ENCODE measurements around the gene TUBA1A.
"Not testable (repeated sequence)": the region's sequence is repeated elsewhere in the genome, so short reads cannot be mapped to it uniquely, and the experiment has no call there.

The TUBA1A gene

DNA sequence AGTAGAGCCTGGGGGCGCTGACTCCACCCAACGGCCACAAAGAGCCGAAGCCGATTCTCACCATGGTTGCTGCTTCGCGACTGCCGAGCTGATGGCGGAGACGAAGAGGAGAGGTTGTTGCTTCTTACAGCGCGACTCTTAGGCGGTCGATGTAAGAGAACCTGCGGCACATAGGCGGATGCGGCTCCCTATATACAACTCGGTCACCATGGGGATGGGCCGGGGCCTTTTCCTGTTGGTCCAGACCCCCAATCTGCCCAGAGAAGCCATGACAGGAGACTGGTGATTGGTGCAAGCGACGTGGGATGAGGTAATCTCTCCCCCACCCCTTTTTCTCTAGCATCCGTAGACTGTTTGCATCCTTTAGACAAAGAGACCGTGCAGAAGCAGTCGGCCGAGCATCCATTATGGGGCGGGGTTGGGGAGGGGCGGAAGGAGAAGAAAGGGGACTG is at the start of gene TUBA1A:
TSS of gene TUBA1A (minus strand) at position 165 of the 452 bp plus-strand sequence. CDS start at position 64, 101 bp downstream.
- DNase-seq = peak; percentile 94

DNA sequence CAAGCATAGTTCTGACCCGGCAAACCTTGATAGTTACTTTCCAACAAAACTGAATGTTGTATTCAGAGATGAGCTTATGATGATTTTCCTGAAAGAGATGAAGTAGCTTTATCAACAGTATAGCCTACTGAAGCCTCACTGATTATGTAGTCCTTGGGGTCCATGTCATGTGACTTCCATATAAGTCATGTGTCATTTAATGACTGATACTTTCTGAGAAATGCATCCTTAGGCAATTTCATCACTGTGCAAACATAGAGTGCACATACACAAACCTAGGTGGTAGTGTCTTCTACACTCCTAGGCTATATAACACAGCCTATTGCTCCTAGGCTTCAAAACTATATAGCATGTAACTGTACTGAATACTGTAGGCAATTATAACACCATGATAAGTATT is 47.5 kb upstream of the TUBA1A start:
- no peak for DNase-seq

DNA sequence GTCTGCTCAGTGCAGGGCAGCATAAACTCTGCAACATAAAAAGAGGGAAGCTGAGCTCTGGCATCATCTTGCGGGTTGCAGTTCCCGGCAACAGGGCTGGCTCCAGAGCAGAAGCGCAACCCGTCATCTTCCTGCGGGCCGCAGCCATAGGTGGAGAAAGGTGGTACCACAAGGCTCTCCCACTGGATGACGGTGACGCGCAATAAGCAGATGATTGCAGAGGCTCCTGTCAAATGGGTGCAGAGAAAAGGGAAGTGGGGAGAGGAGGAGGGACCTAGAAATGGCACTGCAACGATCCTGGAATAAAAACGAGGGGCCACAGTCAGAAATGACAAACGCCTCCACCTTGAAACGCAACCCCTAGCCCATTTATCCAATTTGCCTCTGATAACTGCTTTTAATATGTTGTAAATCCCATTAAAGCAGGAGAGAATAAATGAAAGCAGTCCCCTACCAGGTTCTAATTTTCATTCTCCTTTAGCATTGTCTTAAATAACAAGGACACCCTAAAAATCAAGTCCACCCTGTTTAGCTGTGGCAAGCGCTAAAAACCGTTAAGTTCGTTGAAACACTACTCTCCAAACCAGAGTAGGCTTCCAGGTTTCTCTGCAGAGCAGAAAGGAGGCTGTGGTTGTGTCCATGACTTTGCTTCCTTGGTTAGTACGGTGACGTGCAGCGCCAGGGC is 45.1 kb upstream of the TUBA1A start:
- peak; percentile 33 for DNase-seq

DNA sequence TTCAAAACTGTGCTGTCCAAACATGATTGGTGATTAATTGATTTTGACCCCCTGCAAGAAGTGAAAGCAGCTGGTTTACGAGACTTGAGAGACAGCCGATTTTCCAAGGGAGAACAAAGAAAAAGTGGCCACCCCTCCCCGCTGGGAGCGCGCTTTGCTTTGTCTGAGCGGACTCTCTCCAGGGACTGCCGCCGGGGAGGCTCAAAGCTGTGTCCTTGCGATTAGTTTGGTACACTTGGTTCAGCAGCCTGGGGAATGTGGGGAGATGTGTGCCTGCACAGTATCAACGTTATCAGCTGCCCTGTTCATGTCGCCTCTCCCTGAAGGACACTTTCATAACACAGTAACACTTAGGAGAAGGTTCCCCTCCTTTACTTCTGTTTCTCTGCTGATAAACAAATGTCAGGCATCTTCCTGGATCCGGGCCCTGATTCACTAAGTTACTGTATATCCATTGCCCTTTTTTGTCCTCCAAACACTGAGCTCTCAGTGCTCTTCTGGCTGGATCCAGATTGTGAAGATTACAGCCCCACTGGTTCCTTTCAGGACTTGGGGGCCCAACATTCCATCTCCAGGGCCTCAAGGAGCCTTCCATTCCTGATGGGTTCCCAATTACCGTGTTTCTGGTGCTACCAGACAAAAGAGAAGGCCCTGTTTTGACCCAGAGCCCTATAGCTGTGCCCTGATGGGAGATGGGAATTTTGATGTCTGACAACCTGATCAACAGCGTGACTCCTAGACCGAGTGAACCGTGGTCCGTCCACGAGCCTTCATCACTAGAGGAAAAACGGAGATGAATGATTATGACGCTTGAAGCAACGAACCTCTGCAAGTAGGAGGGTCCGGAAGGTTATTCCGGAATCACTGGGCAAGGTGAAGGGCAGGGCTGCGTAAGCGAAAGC is 44.3 kb upstream of the TUBA1A start:
- no peak for DNase-seq

GRCh38 chr12:49231878-49232655 is 43.2 kb upstream of the TUBA1A start:
- no peak for DNase-seq

DNA sequence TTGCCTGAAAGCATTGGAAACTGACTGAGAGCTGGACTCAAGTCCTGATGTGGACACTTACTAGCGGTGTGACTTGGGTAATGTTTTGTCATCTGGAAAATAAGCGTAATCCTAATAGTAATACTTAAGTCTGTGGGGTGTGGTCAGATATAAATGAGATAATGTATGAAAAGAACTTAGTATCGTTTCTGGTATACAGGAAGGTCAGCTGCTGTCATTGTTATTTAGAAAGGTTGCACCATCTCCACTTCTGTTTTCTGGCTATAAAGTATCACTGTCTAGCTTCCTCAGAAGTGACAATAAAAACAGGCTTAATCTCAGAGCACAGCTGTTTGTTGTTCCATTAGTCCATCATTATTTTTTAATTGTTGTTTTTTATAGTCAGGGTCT is 41.9 kb upstream of the TUBA1A start:
- DNase-seq = no peak

- DNase-seq = no peak
These were observed 41.4 kb upstream of the TUBA1A start for GRCh38 chr12:49230176-49230804.

- DNase-seq = no peak
These were observed 39.8 kb upstream of the TUBA1A start for GRCh38 chr12:49228653-49229052.

- DNase-seq = no peak
These were observed 38.8 kb upstream of the TUBA1A start for GRCh38 chr12:49227713-49228112.

GRCh38 chr12:49225576-49226166 is 36.8 kb upstream of the TUBA1A start:
- DNase-seq = no peak

- no peak for DNase-seq
These were observed 34.9 kb upstream of the TUBA1A start for GRCh38 chr12:49223590-49224369.

DNA sequence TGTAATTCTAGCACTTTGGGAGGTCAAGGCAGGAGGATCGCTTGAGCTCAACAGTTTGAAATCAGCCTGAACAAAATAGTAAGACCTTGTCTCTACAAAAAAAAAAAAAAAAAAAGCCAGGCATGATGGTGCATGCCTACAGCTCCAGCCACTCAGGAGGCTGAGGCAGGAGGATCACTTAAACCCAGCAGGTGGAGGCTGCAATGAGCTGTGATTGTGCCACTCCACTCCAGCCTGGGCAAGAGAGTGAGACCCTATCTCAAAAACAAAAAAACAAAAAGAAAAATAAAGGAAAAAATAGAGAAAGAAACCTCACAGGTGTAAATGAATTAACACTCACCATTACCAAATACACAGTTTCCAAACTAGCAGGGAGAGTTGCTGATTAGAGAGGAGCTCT is 34.2 kb upstream of the TUBA1A start:
- no peak for DNase-seq

DNA sequence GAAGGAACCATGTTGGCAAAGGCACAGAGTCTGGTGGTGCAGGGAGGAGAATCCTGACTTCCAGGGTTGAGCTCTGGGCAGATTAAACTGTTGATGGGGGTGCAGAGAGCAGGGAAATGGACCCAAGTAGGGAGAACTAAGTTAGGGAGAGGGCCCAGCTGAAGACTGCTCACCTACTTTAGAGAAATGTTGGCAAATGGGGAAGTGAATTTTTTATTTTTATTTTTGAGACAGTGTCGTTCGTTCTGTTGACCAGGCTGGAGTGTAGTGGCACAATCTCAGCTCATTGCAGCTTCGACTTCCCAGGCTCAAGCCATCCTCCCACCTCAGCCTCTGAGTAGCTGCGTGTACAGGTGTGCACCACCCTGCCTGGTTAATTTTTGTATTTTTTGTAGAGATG is 32.1 kb upstream of the TUBA1A start:
- DNase-seq = no peak

DNA sequence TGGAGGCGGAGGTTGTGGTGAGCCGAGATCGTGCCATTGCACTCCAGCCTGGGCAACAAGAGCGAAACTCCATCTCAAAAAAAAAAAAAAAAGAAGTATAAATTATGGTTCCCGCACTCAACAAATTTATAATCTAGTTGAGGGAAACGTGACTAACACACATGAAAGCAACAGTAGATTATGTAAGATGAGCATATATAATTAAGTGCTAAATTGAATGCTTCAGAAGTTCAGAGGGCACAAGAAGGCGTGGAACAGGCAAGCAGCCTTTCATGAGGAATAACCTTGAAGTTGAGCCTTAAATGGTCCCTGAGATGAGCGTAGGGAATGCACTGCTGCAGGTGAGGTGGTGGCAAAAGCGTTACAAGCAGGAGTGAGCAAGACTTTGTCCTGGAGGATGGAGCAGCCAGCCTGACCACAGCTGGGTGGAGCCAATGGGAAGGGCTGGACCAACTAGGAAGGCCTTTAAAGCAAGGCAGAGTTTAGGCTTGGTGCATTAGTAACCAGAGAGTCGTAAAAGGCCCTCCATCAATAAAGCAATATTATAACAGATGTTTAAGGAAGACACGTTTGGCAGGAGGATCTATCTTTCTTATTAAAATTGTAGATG is 30.6 kb upstream of the TUBA1A start:
- no peak for DNase-seq

- no peak for DNase-seq
These were observed 23.7 kb upstream of the TUBA1A start for GRCh38 chr12:49212572-49212971.

GRCh38 chr12:49210703-49211102 is 21.8 kb upstream of the TUBA1A start:
- DNase-seq = not testable (repeated sequence)

GRCh38 chr12:49208676-49209075 is 19.8 kb upstream of the TUBA1A start:
- no peak for DNase-seq

- DNase-seq = no peak
These were observed 19.3 kb upstream of the TUBA1A start for GRCh38 chr12:49208146-49208545.

DNA sequence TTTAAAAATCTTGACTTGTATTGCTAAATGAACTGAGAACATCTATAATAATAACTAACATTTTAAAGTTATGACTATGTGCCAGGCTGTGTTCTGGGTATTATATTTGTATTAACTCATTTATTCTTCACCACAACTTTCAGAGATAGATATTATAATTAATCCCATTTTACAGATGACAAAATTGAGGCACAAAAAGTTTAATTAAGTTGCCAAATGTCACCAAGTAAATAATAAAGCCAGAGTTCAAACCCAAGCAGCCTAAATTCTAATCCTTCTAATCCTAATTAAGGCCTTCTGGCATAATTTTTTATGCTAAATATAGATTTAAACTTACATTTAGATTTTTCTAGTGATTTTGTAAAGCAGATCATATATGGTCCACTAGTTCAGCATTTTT is 17.5 kb upstream of the TUBA1A start:
- no peak for DNase-seq

DNA sequence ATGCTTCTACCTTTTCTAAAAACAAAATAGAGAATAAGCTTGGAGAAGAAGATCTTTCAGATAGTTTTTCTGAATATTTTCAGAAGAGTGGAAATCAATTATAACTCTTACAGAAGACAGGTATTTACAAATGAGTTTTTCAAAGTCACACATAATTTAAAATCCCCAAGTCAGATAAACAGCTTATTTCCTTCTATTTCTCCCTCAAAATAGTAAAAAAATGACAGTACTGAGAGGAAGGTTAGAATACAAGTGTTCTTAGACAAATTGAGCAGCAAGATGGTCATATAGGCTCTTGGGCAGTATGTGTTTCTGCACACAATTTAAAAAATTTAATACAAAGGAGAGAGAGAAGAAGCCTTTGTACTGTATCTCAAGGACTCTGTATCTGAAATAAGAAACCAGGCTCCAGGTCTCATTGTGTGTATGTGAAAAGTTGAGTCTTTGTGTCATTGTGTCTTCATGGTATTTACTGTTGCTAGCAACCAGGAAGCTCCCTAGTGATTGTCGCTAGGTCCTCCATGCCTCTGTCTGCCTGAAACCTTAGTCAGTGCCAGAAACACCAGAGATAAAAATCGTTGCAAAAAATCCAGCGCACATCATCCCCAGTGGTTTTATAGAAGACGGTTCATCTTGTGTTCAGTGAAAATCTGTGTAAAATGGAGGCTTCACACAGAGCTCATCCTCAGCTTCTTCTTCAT is 12.9 kb upstream of the TUBA1A start:
- DNase-seq = no peak
